Spleen (tissue), 7 donors: ENCODE data around the gene CHST2.

Source experiments
- POLR2A ChIP-seq, 3 donors: fragments of 450-650 bp; IDR thresholded peaks; one replicate each; pipeline ENCODE4 v1.5.1; 2017; ENCODE audit warnings: antibody characterized with exemption in 3 of 3, mild to moderate bottlenecking in 1 of 3
- POLR2AphosphoS5 ChIP-seq, 3 donors: sonication (generic); formaldehyde crosslinking; IDR thresholded peaks; one replicate each; pipeline ENCODE4 v1.5.1; 2017; ENCODE audit warnings: antibody characterized with exemption in 3 of 3
- TF ChIP-seq, protein P1 (sequence below), 11 experiments: fragments of 200-600 bp in 7 of 11; fragments of 450-650 bp in 4 of 11; sonication (generic) in 4 of 11; IDR thresholded peaks in 8 of 11; conservative IDR thresholded peaks in 3 of 11; 1 replicate in 7 of 11; 2 replicates in 4 of 11; pipeline versions ENCODE4 v1.4.0 to v1.8.0; 2016 to 2021; ENCODE audit warnings: antibody characterized with exemption in 11 of 11, inconsistent platforms in 4 of 11, mild to moderate bottlenecking in 1 of 11
- donor health status: DM: no; HTN: no; CAD: no; lungs with moderate emphysema.
- donor health status: DM: no; HTN: no; CAD: no.
- donor health status: DM: no; HTN: no; CAD: no.

- TF ChIP-seq, protein P1, sequence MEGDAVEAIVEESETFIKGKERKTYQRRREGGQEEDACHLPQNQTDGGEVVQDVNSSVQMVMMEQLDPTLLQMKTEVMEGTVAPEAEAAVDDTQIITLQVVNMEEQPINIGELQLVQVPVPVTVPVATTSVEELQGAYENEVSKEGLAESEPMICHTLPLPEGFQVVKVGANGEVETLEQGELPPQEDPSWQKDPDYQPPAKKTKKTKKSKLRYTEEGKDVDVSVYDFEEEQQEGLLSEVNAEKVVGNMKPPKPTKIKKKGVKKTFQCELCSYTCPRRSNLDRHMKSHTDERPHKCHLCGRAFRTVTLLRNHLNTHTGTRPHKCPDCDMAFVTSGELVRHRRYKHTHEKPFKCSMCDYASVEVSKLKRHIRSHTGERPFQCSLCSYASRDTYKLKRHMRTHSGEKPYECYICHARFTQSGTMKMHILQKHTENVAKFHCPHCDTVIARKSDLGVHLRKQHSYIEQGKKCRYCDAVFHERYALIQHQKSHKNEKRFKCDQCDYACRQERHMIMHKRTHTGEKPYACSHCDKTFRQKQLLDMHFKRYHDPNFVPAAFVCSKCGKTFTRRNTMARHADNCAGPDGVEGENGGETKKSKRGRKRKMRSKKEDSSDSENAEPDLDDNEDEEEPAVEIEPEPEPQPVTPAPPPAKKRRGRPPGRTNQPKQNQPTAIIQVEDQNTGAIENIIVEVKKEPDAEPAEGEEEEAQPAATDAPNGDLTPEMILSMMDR (IDR thresholded peaks at IDR 0.05 in 8 of 11, conservative IDR thresholded peaks at IDR 0.05 in 3 of 11) = no peak
- TF ChIP-seq POLR2A (IDR thresholded peaks at IDR 0.05) (no peak), POLR2AphosphoS5 (IDR thresholded peaks at IDR 0.05) (no peak)
Observed at GRCh38 chr3:143163562-143164100, 44.1 kb downstream of the CHST2 start.
